HCT116 (cell line): ENCODE measurements around the gene RSPO1. TPM values are rescaled to one million over a fixed set of nuclear protein-coding genes. Genes with fewer than 3 reads are reported as not detected.

Experiments used
- ATAC-seq: fragments of 200-7000 bp; cut with Tn5 transposase; 2 replicates; pipeline ENCODE4 v1.9.1; 2020; ENCODE audit warnings: mild to moderate bottlenecking, moderate library complexity
- BruUV-seq: library from RNA; stranded (reverse); fragments of 400-500 nt; replicated peaks from 2 replicates; lab custom pipeline; 2021; lab: Mats Ljungman, UMichigan
- CTCF ChIA-PET: fragments of 300-600 bp; sonication (Branson Sonifier 250); formaldehyde crosslinking; loops from one replicate; lab custom pipeline; 2021; ENCODE audit warnings: antibody characterized with exemption; lab: Charles Lee
- POLR2A ChIA-PET: fragments of 300-600, 350-600 bp; sonication (Branson Sonifier 250); formaldehyde crosslinking; loops from one replicate; lab custom pipeline; 2021; ENCODE audit warnings: antibody characterized with exemption; lab: Charles Lee
- RAD21 ChIA-PET, 2 experiments: fragments of 300-600 bp; sonication (Branson Sonifier 250); formaldehyde crosslinking; loops; one replicate each; lab custom pipeline; 2023; ENCODE audit warnings: low total read pairs in 2 of 2; ENCODE audit not compliant: uncharacterized antibody in 2 of 2, unreplicated experiment in 2 of 2, low non-redundant PET in 1 of 2; lab: Charles Lee
- DNase-seq: peaks from one replicate; pipeline ENCODE4 v3.0.0-alpha.2; 2010; ENCODE audit warnings: low read depth, low spot score
- H2AFZ ChIP-seq: fragments of 200-600 bp; shearing (Covaris generic), sonication (generic); 2 replicates; pipeline ENCODE4 v1.6.1; 2017; ENCODE audit warnings: low read depth, mixed run types, mixed read lengths, antibody characterized with exemption, low read length; ENCODE audit not compliant: poor library complexity, severe bottlenecking
- H3K27ac ChIP-seq: 2 replicates; pipeline ENCODE4 v1.5.1; 2012; ENCODE audit warnings: low read depth, low read length
- H3K27me3 ChIP-seq: fragments of 200-600 bp; sonication (generic); 2 replicates; pipeline ENCODE4 v1.6.1; 2016; ENCODE audit warnings: mixed run types, low read length, mixed read lengths; ENCODE audit not compliant: insufficient read depth
- H3K36me3 ChIP-seq, 2 experiments: fragments of 200-500 bp in 1 of 2; fragments of 200-600 bp in 1 of 2; sonication (Bioruptor generic) in 1 of 2; sonication (generic) in 1 of 2; 2 replicates each; pipeline versions ENCODE4 v1.5.1 to v1.6.1; 2014 to 2016; ENCODE audit warnings: low read length in 2 of 2, inconsistent platforms in 1 of 2, mixed read lengths in 1 of 2, mixed run types in 1 of 2; ENCODE audit not compliant: insufficient read depth in 2 of 2, control insufficient read depth in 1 of 2
- H3K4me1 ChIP-seq, 2 experiments: fragments of 200-600 bp in 1 of 2; sonication (generic) in 1 of 2; 2 replicates each; pipeline versions ENCODE4 v1.5.1 to v1.6.1; 2012 to 2017; ENCODE audit warnings: low read length in 2 of 2, inconsistent platforms in 1 of 2, mild to moderate bottlenecking in 1 of 2, mixed read lengths in 1 of 2, mixed run types in 1 of 2, moderate library complexity in 1 of 2; ENCODE audit not compliant: insufficient read depth in 2 of 2, control insufficient read depth in 1 of 2
- H3K4me2 ChIP-seq: fragments of 200-600 bp; sonication (generic); 2 replicates; pipeline ENCODE4 v1.6.1; 2017; ENCODE audit warnings: mixed run types, low read length, mixed read lengths
- H3K4me3 ChIP-seq, 2 experiments: fragments of 200-600 bp in 1 of 2; sonication (generic) in 1 of 2; replicated peaks in 1 of 2; 2 replicates each; pipeline ENCODE4 v1.5.1; 2011 to 2016; ENCODE audit warnings: low read length in 2 of 2, control low read depth in 1 of 2, low read depth in 1 of 2, mild to moderate bottlenecking in 1 of 2, mixed read lengths in 1 of 2, mixed run types in 1 of 2
- H3K79me2 ChIP-seq: fragments of 200-600 bp; sonication (generic); 2 replicates; pipeline ENCODE4 v1.6.1; 2017; ENCODE audit warnings: mild to moderate bottlenecking, mixed run types, low read length, moderate library complexity, mixed read lengths; ENCODE audit not compliant: insufficient read depth
- H3K9ac ChIP-seq: fragments of 200-600 bp; sonication (generic); 2 replicates; pipeline ENCODE4 v1.6.1; 2016; ENCODE audit warnings: low read length, mixed read lengths
- H3K9me2 ChIP-seq: fragments of 200-600 bp; sonication (generic), shearing (Covaris generic); 2 replicates; pipeline ENCODE4 v1.6.1; 2017; ENCODE audit warnings: mixed run types, mild to moderate bottlenecking, moderate library complexity; ENCODE audit not compliant: insufficient read depth
- H3K9me3 ChIP-seq, 2 experiments: fragments of 200-500 bp in 1 of 2; fragments of 200-600 bp in 1 of 2; sonication (Bioruptor generic) in 1 of 2; sonication (generic) in 1 of 2; 2 replicates each; pipeline ENCODE4 v1.6.1; 2014 to 2017; ENCODE audit warnings: low read length in 2 of 2, mixed read lengths in 2 of 2, inconsistent platforms in 1 of 2, low read depth in 1 of 2, mild to moderate bottlenecking in 1 of 2, mixed run types in 1 of 2, moderate library complexity in 1 of 2; ENCODE audit not compliant: control insufficient read depth in 1 of 2, insufficient read depth in 1 of 2
- H4K20me1 ChIP-seq: fragments of 200-600 bp; sonication (generic), shearing (Covaris generic); 2 replicates; pipeline ENCODE4 v1.6.1; 2017; ENCODE audit warnings: mixed run types, mild to moderate bottlenecking, moderate library complexity; ENCODE audit not compliant: insufficient read depth
- CEBPB ChIP-seq: IDR thresholded peaks from 2 replicates; pipeline ENCODE4 v1.6.1; 2012; ENCODE audit warnings: low read depth
- EZH2phosphoT487 ChIP-seq: fragments of 200-600 bp; IDR thresholded peaks from 2 replicates; pipeline ENCODE4 v1.6.1; 2018; ENCODE audit warnings: antibody characterized with exemption, borderline replicate concordance
- JUND ChIP-seq: IDR thresholded peaks from 2 replicates; pipeline ENCODE4 v1.6.1; 2012
- SIN3A ChIP-seq: IDR thresholded peaks from 2 replicates; pipeline ENCODE4 v1.6.1; 2012; ENCODE audit warnings: low read depth
- SP1 ChIP-seq: IDR thresholded peaks from 2 replicates; pipeline ENCODE4 v1.6.1; 2012; ENCODE audit warnings: low read depth
- SRF ChIP-seq: IDR thresholded peaks from 2 replicates; pipeline ENCODE4 v1.6.1; 2012; ENCODE audit warnings: low read depth
- TCF7L2 ChIP-seq: IDR thresholded peaks from 2 replicates; pipeline ENCODE4 v1.7.0; 2011; ENCODE audit warnings: borderline replicate concordance, inconsistent platforms; ENCODE audit not compliant: insufficient read depth, insufficient read length; ENCODE audit errors: extremely low read depth
- YY1 ChIP-seq: IDR thresholded peaks from 2 replicates; pipeline ENCODE4 v1.6.1; 2011; ENCODE audit warnings: low read length, low read depth, moderate library complexity, mild to moderate bottlenecking; ENCODE audit not compliant: insufficient replicate concordance; ENCODE audit errors: extremely low read depth
- ZBTB33 ChIP-seq: IDR thresholded peaks from 2 replicates; pipeline ENCODE4 v1.6.1; 2011; ENCODE audit warnings: mild to moderate bottlenecking, low read length, moderate library complexity; ENCODE audit not compliant: insufficient replicate concordance; ENCODE audit errors: extremely low read depth
- ZFX ChIP-seq: fragments of 450-650 bp; IDR thresholded peaks from 2 replicates; pipeline ENCODE4 v1.6.1; 2017
- intact Hi-C: fragments of 100-400 bp; cut with micrococcal nuclease; formaldehyde crosslinking; loops from 2 replicates; pipeline ENCODE4 v1.10.0; 2022
- total RNA-seq: library from RNA; stranded (reverse); gene quantifications from one replicate; pipeline ENCODE4 v1.2.1, GENCODE V29; 2021; ENCODE audit not compliant: unreplicated experiment
- TF ChIP-seq, protein P1 (sequence below): IDR thresholded peaks from 2 replicates; pipeline ENCODE4 v1.6.1; 2012

The RSPO1 gene
- total RNA-seq, 1 experiment from 2014 or later = 0.15 TPM

DNA sequence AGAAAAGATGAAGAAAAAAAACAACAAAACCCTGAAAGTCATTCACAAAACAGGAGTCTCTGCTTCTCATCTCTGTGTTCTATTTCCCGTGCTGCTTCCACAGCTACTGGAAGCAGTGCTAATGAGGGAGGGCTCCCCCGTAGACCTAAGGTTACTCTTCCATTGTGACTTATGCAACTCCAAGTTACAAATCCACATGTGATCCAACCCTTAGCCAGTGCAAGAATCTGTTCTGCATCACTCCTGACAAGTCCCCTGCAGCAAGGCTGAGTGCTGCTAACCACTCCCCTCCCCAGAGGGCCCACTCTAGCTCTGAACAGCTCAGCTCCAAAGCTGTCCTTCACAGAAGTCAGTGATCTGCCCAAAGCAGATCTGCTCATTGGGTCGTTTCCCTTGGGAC is 67.7 kb downstream of the RSPO1 start:
- Histone ChIP-seq H3K9me3 (no peaks in the 10 kb centered on the region), H3K9ac (no peak overlapping the region), H2AFZ (no peak overlapping the region), H3K79me2 (no peaks in the 10 kb centered on the region), H4K20me1 (no peaks in the 10 kb centered on the region), H3K4me1 (no peaks in the 10 kb centered on the region), H3K27me3 (no peaks in the 10 kb centered on the region), H3K9me2 (no peaks in the 10 kb centered on the region), H3K27ac (no peak overlapping the region), H3K4me2 (no peak overlapping the region), H3K4me3 (no peak overlapping the region), H3K36me3 (peaks cover 49 to 64% of the 10 kb centered on the region in 2 experiments)
- ChIA-PET RAD21 (no interaction called here), POLR2A (no interaction called here), CTCF (no interaction called here)
- no TSS peak for BruUV-seq
- no peak for DNase-seq
- TF ChIP-seq CEBPB (no peak), SRF (no peak), SIN3A (no peak), EZH2phosphoT487 (no peak), JUND (no peak), TCF7L2 (no peak), SP1 (no peak), YY1 (no peak), ZFX (no peak), ZBTB33 (no peak)
- TF ChIP-seq, protein P1, sequence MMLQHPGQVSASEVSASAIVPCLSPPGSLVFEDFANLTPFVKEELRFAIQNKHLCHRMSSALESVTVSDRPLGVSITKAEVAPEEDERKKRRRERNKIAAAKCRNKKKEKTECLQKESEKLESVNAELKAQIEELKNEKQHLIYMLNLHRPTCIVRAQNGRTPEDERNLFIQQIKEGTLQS = no peak
- ATAC-seq = no peak
- intact Hi-C loops = loop anchor here (10.0 kb wide), 1 partner anchor 408 kb away; no protein-coding TSS in a partner anchor
